ENCODE results near the gene ADAMTS17. TPM values are rescaled to one million over a fixed set of nuclear protein-coding genes. Genes with fewer than 3 reads are reported as not detected.

ADAMTS17 gene
- total RNA-seq, 1 experiment from 2014 or later: 3.2 TPM

GRCh38 chr15:100171411-100171810, 170.4 kb downstream of the ADAMTS17 start:
- H3K27me3 ChIP-seq (ENCODE audit: insufficient read depth, low read depth): no peaks in the 10 kb centered on the region
- H3K9me3 ChIP-seq (ENCODE audit: insufficient read depth, low read depth): peaks cover 16% of the 10 kb centered on the region; the same call in 1 of the 2 replicates
- H3K4me3 ChIP-seq: no peak overlapping the region
- H3K4me1 ChIP-seq (replicated peaks; ENCODE audit: insufficient read depth): no peaks in the 10 kb centered on the region; the same call in 1 of the 2 replicates
- TF ChIP-seq EZH2 (IDR thresholded peaks at IDR 0.05; ENCODE audit: low read depth) (no peak), CTCF (conservative IDR thresholded peaks at IDR 0.05) (no peak)
- no peak for DNase-seq
- no peak overlapping the region for H3K4me2 ChIP-seq
- no peaks in the 10 kb centered on the region for H3K9me2 ChIP-seq (ENCODE audit: insufficient read depth)
- H4K20me1 ChIP-seq (ENCODE audit: insufficient read depth): no peaks in the 10 kb centered on the region
- H3K27ac ChIP-seq: no peak overlapping the region
- ChIA-PET CTCF (no interaction called here), POLR2A (ENCODE audit: unreplicated experiment) (no interaction called here)
- no peak overlapping the region for H2AFZ ChIP-seq
- no peaks in the 10 kb centered on the region for H3K79me2 ChIP-seq (ENCODE audit: low read depth)
- H3K36me3 ChIP-seq (ENCODE audit: low read depth): no peaks in the 10 kb centered on the region
- no TSS peak for BruUV-seq (replicated peaks)
- no peaks in the 10 kb centered on the region for H3F3A ChIP-seq (ENCODE audit: insufficient read depth, low read depth)
- intact Hi-C loops (cut with micrococcal nuclease; ENCODE audit: unreplicated experiment): no loop called here

GRCh38 chr15:100170291-100171210, 171.2 kb downstream of the ADAMTS17 start:
- POLR2A ChIA-PET (ENCODE audit: unreplicated experiment): interaction anchor here (0.6 kb wide), 1 partner anchor 1535 kb away, joined by 3 read pairs; no protein-coding TSS in a partner anchor
- H3F3A ChIP-seq (ENCODE audit: insufficient read depth, low read depth): no peaks in the 10 kb centered on the region
- no peak for TF ChIP-seq CTCF (conservative IDR thresholded peaks at IDR 0.05)
- no peak for TF ChIP-seq EZH2 (IDR thresholded peaks at IDR 0.05; ENCODE audit: low read depth)
- H3K36me3 ChIP-seq (ENCODE audit: low read depth): no peaks in the 10 kb centered on the region
- H3K27me3 ChIP-seq (ENCODE audit: insufficient read depth, low read depth): no peaks in the 10 kb centered on the region
- no peak overlapping the region for H2AFZ ChIP-seq
- no peak overlapping the region for H3K4me2 ChIP-seq
- no peak for DNase-seq
- no peaks in the 10 kb centered on the region; the same call in 1 of the 2 replicates for H3K4me1 ChIP-seq (replicated peaks; ENCODE audit: insufficient read depth)
- no peaks in the 10 kb centered on the region for H3K79me2 ChIP-seq (ENCODE audit: low read depth)
- peaks cover 16% of the 10 kb centered on the region; the same call in 1 of the 2 replicates for H3K9me3 ChIP-seq (ENCODE audit: insufficient read depth, low read depth)
- H3K4me3 ChIP-seq: no peak overlapping the region
- intact Hi-C loops (cut with micrococcal nuclease; ENCODE audit: unreplicated experiment): no loop called here
- CTCF ChIA-PET: no interaction called here
- H4K20me1 ChIP-seq (ENCODE audit: insufficient read depth): no peaks in the 10 kb centered on the region
- BruUV-seq (replicated peaks): no TSS peak
- H3K27ac ChIP-seq: no peak overlapping the region
- H3K9me2 ChIP-seq (ENCODE audit: insufficient read depth): no peaks in the 10 kb centered on the region

- Histone ChIP-seq H3K79me2 (ENCODE audit: low read depth) (no peaks in the 10 kb centered on the region), H3K9me2 (ENCODE audit: insufficient read depth) (no peaks in the 10 kb centered on the region), H3F3A (ENCODE audit: insufficient read depth, low read depth) (no peaks in the 10 kb centered on the region), H3K36me3 (ENCODE audit: low read depth) (no peaks in the 10 kb centered on the region), H3K4me3 (no peak overlapping the region), H3K27me3 (ENCODE audit: insufficient read depth, low read depth) (no peaks in the 10 kb centered on the region), H2AFZ (no peak overlapping the region), H3K9me3 (ENCODE audit: insufficient read depth, low read depth) (peaks cover 16% of the 10 kb centered on the region; the same call in 1 of the 2 replicates), H3K4me2 (no peak overlapping the region), H3K4me1 (replicated peaks; ENCODE audit: insufficient read depth) (no peaks in the 10 kb centered on the region; the same call in 1 of the 2 replicates), H3K27ac (no peak overlapping the region), H4K20me1 (ENCODE audit: insufficient read depth) (no peaks in the 10 kb centered on the region)
- no TSS peak for BruUV-seq (replicated peaks)
- POLR2A ChIA-PET (ENCODE audit: unreplicated experiment): interaction anchor here (0.6 kb wide), 1 partner anchor 1535 kb away, joined by 3 read pairs; no protein-coding TSS in a partner anchor
- no peak for DNase-seq
- CTCF ChIA-PET: no interaction called here
- TF ChIP-seq EZH2 (IDR thresholded peaks at IDR 0.05; ENCODE audit: low read depth) (no peak), CTCF (conservative IDR thresholded peaks at IDR 0.05) (no peak)
- intact Hi-C loops (cut with micrococcal nuclease; ENCODE audit: unreplicated experiment): no loop called here
These were observed 172.0 kb downstream of the ADAMTS17 start for GRCh38 chr15:100169615-100170290.
